HepG2 (cell line): ENCODE results near the gene NFKB2. TPM values are rescaled to one million over a fixed set of nuclear protein-coding genes. Genes with fewer than 3 reads are reported as not detected.

Experiments
- DR1 ChIP-seq: sonication (generic); formaldehyde crosslinking; IDR thresholded peaks from 2 replicates; pipeline ENCODE4 v1.8.0; 2021; ENCODE audit warnings: mild to moderate bottlenecking, missing genetic modification reagents, inconsistent platforms
- FIP1L1 ChIP-seq: fragments of 200-400 bp; formaldehyde crosslinking; IDR thresholded peaks from 2 replicates; pipeline ENCODE4 v1.6.1; 2018; ENCODE audit warnings: low read depth, mild to moderate bottlenecking, low read length, moderate library complexity, borderline replicate concordance; ENCODE audit not compliant: insufficient read depth
- FLYWCH1 ChIP-seq: sonication (generic); formaldehyde crosslinking; IDR thresholded peaks from 2 replicates; pipeline ENCODE4 v1.8.1; 2023; ENCODE audit warnings: mild to moderate bottlenecking, missing genetic modification reagents
- GATAD2A ChIP-seq: IDR thresholded peaks from 2 replicates; pipeline ENCODE4 v1.6.1; 2016
- GZF1 ChIP-seq: sonication (generic); formaldehyde crosslinking; IDR thresholded peaks from 2 replicates; pipeline ENCODE4 v1.5.1; 2020; ENCODE audit warnings: mild to moderate bottlenecking, missing genetic modification reagents
- HDAC1 ChIP-seq: sonication (generic); formaldehyde crosslinking; IDR thresholded peaks from 2 replicates; pipeline ENCODE4 v1.5.1; 2020; ENCODE audit warnings: mild to moderate bottlenecking, missing genetic modification reagents
- HNF4A ChIP-seq: sonication (generic); formaldehyde crosslinking; IDR thresholded peaks from 2 replicates; pipeline ENCODE4 v1.4.0; 2020; ENCODE audit warnings: missing genetic modification reagents
- KDM5A ChIP-seq: fragments of 200-600 bp; sonication (generic); IDR thresholded peaks from 2 replicates; pipeline ENCODE4 v1.7.0; 2018; ENCODE audit warnings: antibody characterized with exemption, mild to moderate bottlenecking, low read length, borderline replicate concordance
- MED8 ChIP-seq: sonication (generic); formaldehyde crosslinking; IDR thresholded peaks from 2 replicates; pipeline ENCODE4 v1.8.1; 2023; ENCODE audit warnings: mild to moderate bottlenecking, missing genetic modification reagents; ENCODE audit not compliant: insufficient replicate concordance
- NAIF1 ChIP-seq: sonication (generic); formaldehyde crosslinking; IDR thresholded peaks from 2 replicates; pipeline ENCODE4 v1.5.0; 2020; ENCODE audit warnings: mild to moderate bottlenecking, missing genetic modification reagents, borderline replicate concordance
- NR2F2 ChIP-seq: IDR thresholded peaks from 2 replicates; pipeline ENCODE4 v1.6.1; 2012; ENCODE audit warnings: low read depth, inconsistent platforms, borderline replicate concordance
- RFXANK ChIP-seq: IDR thresholded peaks from 2 replicates; pipeline ENCODE4 v1.6.1; 2016
- RFXAP ChIP-seq: sonication (generic); formaldehyde crosslinking; IDR thresholded peaks from 2 replicates; pipeline ENCODE4 v1.4.0; 2020; ENCODE audit warnings: missing genetic modification reagents, borderline replicate concordance
- SIN3B ChIP-seq: fragments of 150-350 bp; IDR thresholded peaks from 2 replicates; pipeline ENCODE4 v1.6.1; 2014; ENCODE audit warnings: low read length
- TAF1 ChIP-seq: sonication (generic); formaldehyde crosslinking; IDR thresholded peaks from 2 replicates; pipeline ENCODE4 v1.4.0; 2020; ENCODE audit warnings: missing genetic modification reagents
- USF2 ChIP-seq, 2 experiments: sonication (generic) in 1 of 2; formaldehyde crosslinking in 1 of 2; IDR thresholded peaks; 2 replicates each; pipeline versions ENCODE4 v1.5.1 to v1.6.1; 2011 to 2020; ENCODE audit warnings: borderline replicate concordance in 1 of 2, low read depth in 1 of 2, low read length in 1 of 2, mild to moderate bottlenecking in 1 of 2, missing genetic modification reagents in 1 of 2, moderate library complexity in 1 of 2
- ZFP37 ChIP-seq: sonication (generic); formaldehyde crosslinking; IDR thresholded peaks from 2 replicates; pipeline ENCODE4 v1.4.0; 2020; ENCODE audit warnings: missing genetic modification reagents, borderline replicate concordance
- ZFP82 ChIP-seq: sonication (generic); formaldehyde crosslinking; IDR thresholded peaks from 2 replicates; pipeline ENCODE4 v1.5.1; 2020; ENCODE audit warnings: mild to moderate bottlenecking, missing genetic modification reagents, borderline replicate concordance
- ZNF143 ChIP-seq: sonication (generic); formaldehyde crosslinking; IDR thresholded peaks from 2 replicates; pipeline ENCODE4 v1.4.0; 2020; ENCODE audit warnings: missing genetic modification reagents
- ZNF317 ChIP-seq: sonication (generic); formaldehyde crosslinking; IDR thresholded peaks from 2 replicates; pipeline ENCODE4 v1.5.0; 2020; ENCODE audit warnings: mild to moderate bottlenecking, missing genetic modification reagents
- ZNF761 ChIP-seq: sonication (generic); formaldehyde crosslinking; conservative IDR thresholded peaks from 2 replicates; pipeline ENCODE4 v1.4.0; 2020; ENCODE audit warnings: mild to moderate bottlenecking, missing genetic modification reagents
- ZNF772 ChIP-seq: sonication (generic); formaldehyde crosslinking; IDR thresholded peaks from 2 replicates; pipeline ENCODE4 v1.5.0; 2020; ENCODE audit warnings: mild to moderate bottlenecking, missing genetic modification reagents
- ZNF776 ChIP-seq: sonication (generic); formaldehyde crosslinking; IDR thresholded peaks from 2 replicates; pipeline ENCODE4 v1.4.0; 2020; ENCODE audit warnings: mild to moderate bottlenecking, missing genetic modification reagents
- polyA plus RNA-seq, 8 experiments: library from polyadenylated mRNA; depleted of rRNA in 3 of 8; stranded (reverse) in 7 of 8; unstranded in 1 of 8; fragments of >200 nt; fragmentation: Illumina TruSeq in 4 of 8; extraction: Trizol in 4 of 8; gene quantifications; 2 replicates each; pipeline versions ENCODE4 v1.2.1 to v1.2.3, GENCODE V29; 2011 to 2016; ENCODE audit warnings: low read depth in 4 of 8, missing spikeins in 1 of 8, mixed read lengths in 1 of 8; ENCODE audit not compliant: insufficient read depth in 1 of 8
- total RNA-seq, 5 experiments: library from RNA; depleted of rRNA; stranded (reverse); fragments of >200 nt; fragmentation: Illumina TruSeq; extraction: Trizol; gene quantifications; 2 replicates each; pipeline ENCODE4 v1.2.3, GENCODE V29; 2016; ENCODE audit warnings: low read depth in 1 of 5
- TF ChIP-seq, protein P1 (sequence below): sonication (generic); formaldehyde crosslinking; IDR thresholded peaks from 2 replicates; pipeline ENCODE4 v1.5.0; 2020; ENCODE audit warnings: missing genetic modification reagents
- TF ChIP-seq, protein P2 (sequence below): IDR thresholded peaks from 2 replicates; pipeline ENCODE4 v1.6.1; 2016; ENCODE audit warnings: low read depth, control low read depth

NFKB2 gene
- total and polyA plus RNA-seq, 2 of the 13 experiments (the other 11 are each of a cell fraction or from before 2014, with no cell fraction given), result 7.7 to 12.5 TPM

- TF ChIP-seq USF2 (IDR thresholded peaks at IDR 0.05; ENCODE audit: low read depth, low read length) (no peak), USF2 (CRISPR knock-in tag; IDR thresholded peaks at IDR 0.05; ENCODE audit: borderline replicate concordance) (no peak), ZFP37 (CRISPR knock-in tag) (peak; percentile 69; the same call in 1 of the 2 replicates), NAIF1 (CRISPR knock-in tag) (0 out of 2 replicates have a peak, but pooled peaks have one; percentile 27), GZF1 (CRISPR knock-in tag) (peak; percentile 64; the same call in 1 of the 2 replicates), ZNF772 (0 out of 2 replicates have a peak, but pooled peaks have one; percentile 61), RFXANK (peak; percentile 34; the same call in 1 of the 2 replicates), GATAD2A (CRISPR knock-in tag) (peak; percentile 59), SIN3B (peak; percentile 90), HNF4A (CRISPR knock-in tag) (peak; percentile 10; the same call in 1 of the 2 replicates), ZFP82 (CRISPR knock-in tag) (no peak), ZNF317 (0 out of 2 replicates have a peak, but pooled peaks have one; percentile 28), DR1 (CRISPR knock-in tag) (peak; percentile 45), RFXAP (peak; percentile 95), ZNF761 (CRISPR knock-in tag) (peak; percentile 37; the same call in 1 of the 2 replicates), FIP1L1 (0 out of 2 replicates have a peak, but pooled peaks have one; percentile 48), ZNF776 (CRISPR knock-in tag) (0 out of 2 replicates have a peak, but pooled peaks have one; percentile 22), KDM5A (peak; percentile 98), TAF1 (peak; percentile 79), ZNF143 (CRISPR knock-in tag) (peak; percentile 74), MED8 (CRISPR knock-in tag) (peak; percentile 1), HDAC1 (CRISPR knock-in tag) (peak; percentile 88), FLYWCH1 (no peak), NR2F2 (peak; percentile 7; the same call in 1 of the 2 replicates)
- TF ChIP-seq, protein P1, sequence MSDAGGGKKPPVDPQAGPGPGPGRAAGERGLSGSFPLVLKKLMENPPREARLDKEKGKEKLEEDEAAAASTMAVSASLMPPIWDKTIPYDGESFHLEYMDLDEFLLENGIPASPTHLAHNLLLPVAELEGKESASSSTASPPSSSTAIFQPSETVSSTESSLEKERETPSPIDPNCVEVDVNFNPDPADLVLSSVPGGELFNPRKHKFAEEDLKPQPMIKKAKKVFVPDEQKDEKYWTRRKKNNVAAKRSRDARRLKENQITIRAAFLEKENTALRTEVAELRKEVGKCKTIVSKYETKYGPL, result 0 out of 2 replicates have a peak, but pooled peaks have one; percentile 42
- TF ChIP-seq, protein P2, sequence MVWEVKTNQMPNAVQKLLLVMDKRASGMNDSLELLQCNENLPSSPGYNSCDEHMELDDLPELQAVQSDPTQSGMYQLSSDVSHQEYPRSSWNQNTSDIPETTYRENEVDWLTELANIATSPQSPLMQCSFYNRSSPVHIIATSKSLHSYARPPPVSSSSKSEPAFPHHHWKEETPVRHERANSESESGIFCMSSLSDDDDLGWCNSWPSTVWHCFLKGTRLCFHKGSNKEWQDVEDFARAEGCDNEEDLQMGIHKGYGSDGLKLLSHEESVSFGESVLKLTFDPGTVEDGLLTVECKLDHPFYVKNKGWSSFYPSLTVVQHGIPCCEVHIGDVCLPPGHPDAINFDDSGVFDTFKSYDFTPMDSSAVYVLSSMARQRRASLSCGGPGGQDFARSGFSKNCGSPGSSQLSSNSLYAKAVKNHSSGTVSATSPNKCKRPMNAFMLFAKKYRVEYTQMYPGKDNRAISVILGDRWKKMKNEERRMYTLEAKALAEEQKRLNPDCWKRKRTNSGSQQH, result peak; percentile 42; the same call in 1 of the 2 replicates
These were observed 25.4 kb downstream of the NFKB2 start, which contains the start of gene FBXL15 (continued) for GRCh38 chr10:102420714-102421506.
